H1 (cell line): ENCODE measurements around the gene ZNF487. TPM values are rescaled to one million over a fixed set of nuclear protein-coding genes. Genes with fewer than 3 reads are reported as not detected.

Experiments used
- ASH2L ChIP-seq: fragments of 200-600, 300-600 bp; sonication (generic); IDR thresholded peaks from one replicate; pipeline ENCODE4 v1.7.1; 2017; ENCODE audit warnings: low read length
- BCL11A ChIP-seq, 2 experiments: IDR thresholded peaks; one replicate each; pipeline ENCODE4 v1.6.1; 2011; ENCODE audit warnings: low read depth in 2 of 2, low read length in 2 of 2, mild to moderate bottlenecking in 2 of 2
- HDAC6 ChIP-seq: IDR thresholded peaks from one replicate; pipeline ENCODE4 v1.7.1; 2012; ENCODE audit warnings: low read depth, mild to moderate bottlenecking, inconsistent platforms, low read length, moderate library complexity
- NANOG ChIP-seq: IDR thresholded peaks from 2 replicates; pipeline ENCODE4 v1.6.1; 2011; ENCODE audit warnings: low read length, low read depth, mild to moderate bottlenecking, inconsistent platforms; ENCODE audit not compliant: insufficient read depth, poor library complexity, severe bottlenecking
- polyA plus RNA-seq, 7 experiments: library from polyadenylated mRNA; depleted of rRNA in 3 of 7; stranded (reverse) in 5 of 7; unstranded in 2 of 7; fragments of >200 nt in 5 of 7; fragments of 200-250 nt in 2 of 7; gene quantifications; 1 replicate in 5 of 7; 2 replicates in 1 of 7; 4 replicates in 1 of 7; pipeline versions ENCODE4 v1.2.1 to v1.2.3, GENCODE V29; 2011 to 2013; ENCODE audit warnings: missing spikeins in 2 of 7, mixed read lengths in 2 of 7
- total RNA-seq: library from RNA; stranded (reverse); fragmentation: NEBNext Ultra II Directional; extraction: Animal tissue kit (Norgen Biotek cat#: 25700); gene quantifications from 2 replicates; pipeline ENCODE4 v1.2.1, GENCODE V29; 2021
- TF ChIP-seq, protein P1 (sequence below): fragments of 300-600 bp; sonication (generic); IDR thresholded peaks from 2 replicates; pipeline ENCODE4 v1.7.1; 2012; ENCODE audit warnings: low read length, moderate library complexity, mild to moderate bottlenecking, inconsistent platforms; ENCODE audit not compliant: insufficient replicate concordance

ZNF487 gene
- total and polyA plus RNA-seq, 2 of the 8 experiments (the other 6 are each of a cell fraction or from before 2014, with no cell fraction given) = 1.9 to 2.5 TPM

DNA sequence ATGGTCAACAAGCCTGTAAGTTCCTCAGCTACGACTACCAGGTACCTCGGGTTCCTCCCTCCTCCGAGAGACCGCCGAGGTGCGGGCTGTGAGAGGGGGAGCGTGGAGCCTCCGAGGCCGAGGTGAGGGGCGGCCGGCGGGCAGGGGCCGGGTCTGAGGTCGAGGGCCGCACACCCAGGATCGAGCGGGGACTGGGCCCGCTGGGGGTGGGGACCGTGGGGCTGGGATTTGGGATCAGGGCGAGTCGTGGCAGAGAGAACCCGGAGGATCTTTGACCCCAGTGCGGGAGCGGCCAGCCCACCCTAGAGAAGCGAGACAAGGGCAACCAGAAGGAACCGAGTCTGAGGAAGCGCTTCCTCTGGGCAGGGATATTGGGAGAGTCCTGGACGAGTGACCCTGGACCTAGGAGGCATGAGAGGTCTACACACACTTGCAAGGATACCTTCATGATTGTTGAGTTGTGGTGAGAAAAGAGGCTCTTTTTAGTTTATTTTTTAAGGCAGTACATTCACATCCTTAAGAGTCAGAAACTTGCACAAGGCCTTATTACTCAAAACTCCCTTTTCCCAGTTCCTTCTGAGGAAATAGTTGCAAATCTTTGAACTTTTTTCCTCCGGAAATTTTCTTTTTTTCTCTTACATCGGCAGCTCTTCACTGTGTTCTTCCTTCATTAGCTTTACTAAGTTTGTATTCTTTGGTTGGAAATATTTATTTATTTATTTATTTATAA lies 395 bp downstream of the ZNF487 start (continued):
- TF ChIP-seq BCL11A (IDR thresholded peaks at IDR 0.05; ENCODE audit: low read depth in 2 of 2, low read length in 2 of 2) (no peak), ASH2L (peak; percentile 50), HDAC6 (no peak), NANOG (no peak)
- TF ChIP-seq, protein P1, sequence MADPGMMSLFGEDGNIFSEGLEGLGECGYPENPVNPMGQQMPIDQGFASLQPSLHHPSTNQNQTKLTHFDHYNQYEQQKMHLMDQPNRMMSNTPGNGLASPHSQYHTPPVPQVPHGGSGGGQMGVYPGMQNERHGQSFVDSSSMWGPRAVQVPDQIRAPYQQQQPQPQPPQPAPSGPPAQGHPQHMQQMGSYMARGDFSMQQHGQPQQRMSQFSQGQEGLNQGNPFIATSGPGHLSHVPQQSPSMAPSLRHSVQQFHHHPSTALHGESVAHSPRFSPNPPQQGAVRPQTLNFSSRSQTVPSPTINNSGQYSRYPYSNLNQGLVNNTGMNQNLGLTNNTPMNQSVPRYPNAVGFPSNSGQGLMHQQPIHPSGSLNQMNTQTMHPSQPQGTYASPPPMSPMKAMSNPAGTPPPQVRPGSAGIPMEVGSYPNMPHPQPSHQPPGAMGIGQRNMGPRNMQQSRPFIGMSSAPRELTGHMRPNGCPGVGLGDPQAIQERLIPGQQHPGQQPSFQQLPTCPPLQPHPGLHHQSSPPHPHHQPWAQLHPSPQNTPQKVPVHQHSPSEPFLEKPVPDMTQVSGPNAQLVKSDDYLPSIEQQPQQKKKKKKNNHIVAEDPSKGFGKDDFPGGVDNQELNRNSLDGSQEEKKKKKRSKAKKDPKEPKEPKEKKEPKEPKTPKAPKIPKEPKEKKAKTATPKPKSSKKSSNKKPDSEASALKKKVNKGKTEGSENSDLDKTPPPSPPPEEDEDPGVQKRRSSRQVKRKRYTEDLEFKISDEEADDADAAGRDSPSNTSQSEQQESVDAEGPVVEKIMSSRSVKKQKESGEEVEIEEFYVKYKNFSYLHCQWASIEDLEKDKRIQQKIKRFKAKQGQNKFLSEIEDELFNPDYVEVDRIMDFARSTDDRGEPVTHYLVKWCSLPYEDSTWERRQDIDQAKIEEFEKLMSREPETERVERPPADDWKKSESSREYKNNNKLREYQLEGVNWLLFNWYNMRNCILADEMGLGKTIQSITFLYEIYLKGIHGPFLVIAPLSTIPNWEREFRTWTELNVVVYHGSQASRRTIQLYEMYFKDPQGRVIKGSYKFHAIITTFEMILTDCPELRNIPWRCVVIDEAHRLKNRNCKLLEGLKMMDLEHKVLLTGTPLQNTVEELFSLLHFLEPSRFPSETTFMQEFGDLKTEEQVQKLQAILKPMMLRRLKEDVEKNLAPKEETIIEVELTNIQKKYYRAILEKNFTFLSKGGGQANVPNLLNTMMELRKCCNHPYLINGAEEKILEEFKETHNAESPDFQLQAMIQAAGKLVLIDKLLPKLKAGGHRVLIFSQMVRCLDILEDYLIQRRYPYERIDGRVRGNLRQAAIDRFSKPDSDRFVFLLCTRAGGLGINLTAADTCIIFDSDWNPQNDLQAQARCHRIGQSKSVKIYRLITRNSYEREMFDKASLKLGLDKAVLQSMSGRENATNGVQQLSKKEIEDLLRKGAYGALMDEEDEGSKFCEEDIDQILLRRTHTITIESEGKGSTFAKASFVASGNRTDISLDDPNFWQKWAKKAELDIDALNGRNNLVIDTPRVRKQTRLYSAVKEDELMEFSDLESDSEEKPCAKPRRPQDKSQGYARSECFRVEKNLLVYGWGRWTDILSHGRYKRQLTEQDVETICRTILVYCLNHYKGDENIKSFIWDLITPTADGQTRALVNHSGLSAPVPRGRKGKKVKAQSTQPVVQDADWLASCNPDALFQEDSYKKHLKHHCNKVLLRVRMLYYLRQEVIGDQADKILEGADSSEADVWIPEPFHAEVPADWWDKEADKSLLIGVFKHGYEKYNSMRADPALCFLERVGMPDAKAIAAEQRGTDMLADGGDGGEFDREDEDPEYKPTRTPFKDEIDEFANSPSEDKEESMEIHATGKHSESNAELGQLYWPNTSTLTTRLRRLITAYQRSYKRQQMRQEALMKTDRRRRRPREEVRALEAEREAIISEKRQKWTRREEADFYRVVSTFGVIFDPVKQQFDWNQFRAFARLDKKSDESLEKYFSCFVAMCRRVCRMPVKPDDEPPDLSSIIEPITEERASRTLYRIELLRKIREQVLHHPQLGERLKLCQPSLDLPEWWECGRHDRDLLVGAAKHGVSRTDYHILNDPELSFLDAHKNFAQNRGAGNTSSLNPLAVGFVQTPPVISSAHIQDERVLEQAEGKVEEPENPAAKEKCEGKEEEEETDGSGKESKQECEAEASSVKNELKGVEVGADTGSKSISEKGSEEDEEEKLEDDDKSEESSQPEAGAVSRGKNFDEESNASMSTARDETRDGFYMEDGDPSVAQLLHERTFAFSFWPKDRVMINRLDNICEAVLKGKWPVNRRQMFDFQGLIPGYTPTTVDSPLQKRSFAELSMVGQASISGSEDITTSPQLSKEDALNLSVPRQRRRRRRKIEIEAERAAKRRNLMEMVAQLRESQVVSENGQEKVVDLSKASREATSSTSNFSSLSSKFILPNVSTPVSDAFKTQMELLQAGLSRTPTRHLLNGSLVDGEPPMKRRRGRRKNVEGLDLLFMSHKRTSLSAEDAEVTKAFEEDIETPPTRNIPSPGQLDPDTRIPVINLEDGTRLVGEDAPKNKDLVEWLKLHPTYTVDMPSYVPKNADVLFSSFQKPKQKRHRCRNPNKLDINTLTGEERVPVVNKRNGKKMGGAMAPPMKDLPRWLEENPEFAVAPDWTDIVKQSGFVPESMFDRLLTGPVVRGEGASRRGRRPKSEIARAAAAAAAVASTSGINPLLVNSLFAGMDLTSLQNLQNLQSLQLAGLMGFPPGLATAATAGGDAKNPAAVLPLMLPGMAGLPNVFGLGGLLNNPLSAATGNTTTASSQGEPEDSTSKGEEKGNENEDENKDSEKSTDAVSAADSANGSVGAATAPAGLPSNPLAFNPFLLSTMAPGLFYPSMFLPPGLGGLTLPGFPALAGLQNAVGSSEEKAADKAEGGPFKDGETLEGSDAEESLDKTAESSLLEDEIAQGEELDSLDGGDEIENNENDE = no peak
